Measurements from ENCODE around the gene ZPBP2.
A peak's percentile ranks its signal among the peaks of the same experiment; 100 is the strongest.

The ZPBP2 gene

DNA sequence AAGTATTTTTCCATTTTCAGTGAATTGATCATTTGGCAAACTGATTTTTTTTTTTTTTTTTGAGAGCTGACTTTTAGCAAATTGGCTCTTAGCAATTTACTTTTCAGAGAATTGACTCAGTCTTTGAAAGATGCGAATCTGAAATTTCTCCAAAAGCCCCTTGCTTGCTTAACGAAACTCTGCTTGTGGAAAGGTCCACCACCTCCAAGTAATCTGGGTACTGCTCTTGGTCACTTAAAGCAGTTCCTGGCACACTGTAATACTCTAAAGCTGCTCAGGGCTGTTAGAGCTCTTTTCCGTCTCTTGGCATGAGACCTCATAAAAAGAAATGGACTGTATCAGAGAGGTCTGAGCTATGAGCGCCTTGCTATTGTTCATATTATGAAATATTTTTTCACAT is 47.6 kb downstream of the ZPBP2 start:
- no peak for DNase-seq

DNA sequence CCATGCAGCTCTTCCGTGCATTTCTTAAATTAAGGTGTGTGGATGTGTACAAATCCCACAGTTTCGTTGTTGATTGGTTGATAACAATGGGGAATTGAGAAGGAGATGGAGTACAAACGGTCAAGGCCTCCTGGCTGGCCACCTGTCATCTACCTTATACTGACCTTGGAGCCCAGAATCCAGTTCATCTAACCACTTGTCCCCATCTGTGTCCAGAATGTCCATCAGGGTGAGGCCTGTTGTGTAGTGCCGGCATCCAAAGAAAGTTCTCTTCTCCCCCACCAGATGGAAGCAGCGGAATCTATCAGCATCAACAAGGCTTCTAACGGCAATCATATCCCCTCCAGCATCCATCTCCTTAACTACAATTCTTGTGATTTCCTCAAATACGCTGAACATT is 48.9 kb downstream of the ZPBP2 start:
- DNase-seq: no peak

DNA sequence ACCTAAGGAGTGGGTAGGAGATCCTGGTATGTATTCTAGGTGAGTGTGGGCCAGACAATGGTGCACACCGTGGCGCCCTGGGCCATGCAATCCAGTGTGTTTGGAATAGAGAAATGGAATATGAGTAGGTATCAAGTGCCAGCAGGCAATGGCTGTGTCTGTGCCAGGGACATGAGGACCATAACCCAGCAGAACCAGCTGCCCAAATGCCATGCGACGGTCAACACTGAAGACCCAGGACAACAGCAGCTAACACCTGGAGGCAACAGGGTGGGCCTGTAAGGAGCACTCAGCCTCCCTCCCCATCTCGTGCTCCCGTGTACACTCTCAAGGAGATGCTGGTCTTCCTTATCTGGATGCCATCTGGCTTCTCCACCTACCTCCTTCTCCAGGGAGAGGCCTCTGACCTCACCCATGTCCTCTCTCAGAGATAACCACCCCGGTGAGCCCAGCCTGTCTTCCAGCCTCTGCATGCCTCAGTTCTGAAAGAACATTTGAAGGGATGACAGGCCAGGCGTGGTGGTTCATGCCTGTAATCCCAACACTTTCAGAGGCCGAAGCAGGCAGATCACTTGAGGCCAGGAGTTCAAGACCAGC is 51.2 kb downstream of the ZPBP2 start:
- DNase-seq: no peak

DNA sequence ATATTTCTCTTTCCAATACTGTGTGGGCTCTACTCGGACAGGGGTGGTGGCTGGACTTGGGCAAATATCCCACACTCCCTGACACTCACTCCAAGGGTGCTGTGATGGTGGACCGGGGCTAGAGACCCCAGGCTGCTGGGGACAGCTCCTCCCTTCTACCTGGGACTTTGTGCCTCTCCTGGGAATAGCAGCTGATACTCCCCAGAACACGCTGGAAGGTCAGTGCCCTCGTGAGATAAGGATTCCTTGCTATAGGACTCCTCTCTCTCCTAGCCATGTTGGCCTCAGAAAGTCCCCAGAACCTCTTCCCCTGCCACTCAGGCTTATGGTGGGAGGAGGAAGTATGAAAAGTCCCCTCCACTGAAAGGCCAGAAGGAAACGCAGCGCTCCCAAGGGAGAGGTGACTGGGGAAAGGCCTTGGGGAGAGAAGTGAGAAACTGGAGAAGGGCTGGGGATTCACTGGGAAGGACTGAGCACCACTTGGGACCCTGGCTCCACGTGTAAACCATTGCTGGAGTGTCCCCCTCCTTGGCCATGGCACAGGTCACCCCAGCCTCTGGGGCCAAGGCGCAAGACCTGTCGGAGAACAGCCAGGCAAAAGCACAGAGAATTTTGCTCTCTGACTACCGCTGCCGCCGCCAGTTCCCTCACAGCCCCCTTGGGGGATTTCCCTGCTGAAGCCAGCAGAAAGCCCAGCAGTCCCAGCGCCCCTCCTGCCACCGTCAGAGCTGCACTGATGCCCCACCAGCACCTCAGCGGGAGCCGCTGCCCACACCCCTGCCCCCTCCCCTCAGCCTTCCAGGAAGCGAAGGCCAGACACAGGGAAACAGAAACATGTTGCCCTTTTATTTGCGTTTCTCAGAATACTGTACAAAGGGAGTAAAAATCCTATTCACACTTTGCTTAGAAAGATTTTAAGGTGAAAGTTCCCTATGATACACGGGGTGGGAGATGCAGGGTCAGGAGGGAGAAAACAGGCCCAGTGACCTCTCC is 52.5 kb downstream of the ZPBP2 start:
- peak; percentile 40 to 66 for DNase-seq

DNA sequence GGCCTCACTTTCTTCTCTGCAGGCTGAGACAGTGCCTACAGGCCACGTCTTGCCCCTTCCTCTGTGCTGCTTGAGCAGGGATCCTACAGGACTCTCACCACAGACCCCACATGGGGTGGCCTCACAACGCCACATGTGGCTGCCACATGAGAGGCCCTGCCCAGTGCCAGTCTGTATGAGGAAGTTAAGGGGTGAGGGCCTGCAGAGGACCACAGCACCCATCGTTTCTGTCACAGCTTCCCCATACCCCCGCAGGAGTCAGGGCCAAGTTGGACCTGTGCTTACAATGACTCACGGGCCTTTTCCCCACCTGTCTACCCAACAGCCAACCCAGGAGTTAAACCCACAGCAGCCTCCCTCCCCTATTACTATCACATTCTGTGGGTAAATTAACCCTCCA is 53.3 kb downstream of the ZPBP2 start:
- peak in 1 of 2 donors; percentile 33 for DNase-seq

DNA sequence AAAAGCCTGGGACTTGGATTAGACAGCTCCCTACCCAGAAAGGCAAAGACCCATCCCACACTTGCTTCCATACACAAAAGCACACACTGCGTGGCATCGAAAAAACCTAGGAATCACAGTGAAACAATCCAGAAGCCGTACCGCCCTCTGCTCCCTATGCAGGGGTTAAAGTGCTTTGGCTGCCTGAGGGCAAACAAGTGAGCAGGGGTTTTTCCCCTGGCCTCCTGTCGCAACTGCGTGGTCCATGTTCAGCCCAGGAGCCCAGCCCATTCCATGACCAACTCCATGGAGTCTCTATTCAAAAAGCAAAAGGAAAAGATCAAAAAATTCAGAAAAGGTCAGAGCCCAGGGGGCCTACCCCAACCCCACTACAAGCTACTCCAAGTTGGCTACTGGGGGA is 54.0 kb downstream of the ZPBP2 start:
- DNase-seq: no peak

DNA sequence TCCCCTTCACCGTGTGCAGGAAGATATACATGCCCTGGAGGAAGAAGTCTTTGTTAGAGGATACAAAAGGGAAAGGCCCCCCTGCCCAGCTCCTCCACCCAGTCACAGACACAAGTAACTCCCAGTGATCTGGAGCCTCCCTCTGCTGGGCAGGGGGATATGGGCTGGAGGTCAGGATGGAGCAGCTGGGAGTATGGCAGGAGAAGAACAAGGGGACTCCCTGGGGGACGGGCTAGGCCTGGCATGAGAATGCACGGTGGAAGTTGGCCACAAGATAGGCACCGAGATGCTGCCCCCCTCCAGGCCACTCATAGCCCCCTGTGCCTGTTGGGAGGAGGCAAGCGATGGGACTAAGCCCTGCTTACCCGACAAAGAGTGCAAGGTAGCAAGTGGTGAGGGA is 55.2 kb downstream of the ZPBP2 start:
- no peak for DNase-seq

DNA sequence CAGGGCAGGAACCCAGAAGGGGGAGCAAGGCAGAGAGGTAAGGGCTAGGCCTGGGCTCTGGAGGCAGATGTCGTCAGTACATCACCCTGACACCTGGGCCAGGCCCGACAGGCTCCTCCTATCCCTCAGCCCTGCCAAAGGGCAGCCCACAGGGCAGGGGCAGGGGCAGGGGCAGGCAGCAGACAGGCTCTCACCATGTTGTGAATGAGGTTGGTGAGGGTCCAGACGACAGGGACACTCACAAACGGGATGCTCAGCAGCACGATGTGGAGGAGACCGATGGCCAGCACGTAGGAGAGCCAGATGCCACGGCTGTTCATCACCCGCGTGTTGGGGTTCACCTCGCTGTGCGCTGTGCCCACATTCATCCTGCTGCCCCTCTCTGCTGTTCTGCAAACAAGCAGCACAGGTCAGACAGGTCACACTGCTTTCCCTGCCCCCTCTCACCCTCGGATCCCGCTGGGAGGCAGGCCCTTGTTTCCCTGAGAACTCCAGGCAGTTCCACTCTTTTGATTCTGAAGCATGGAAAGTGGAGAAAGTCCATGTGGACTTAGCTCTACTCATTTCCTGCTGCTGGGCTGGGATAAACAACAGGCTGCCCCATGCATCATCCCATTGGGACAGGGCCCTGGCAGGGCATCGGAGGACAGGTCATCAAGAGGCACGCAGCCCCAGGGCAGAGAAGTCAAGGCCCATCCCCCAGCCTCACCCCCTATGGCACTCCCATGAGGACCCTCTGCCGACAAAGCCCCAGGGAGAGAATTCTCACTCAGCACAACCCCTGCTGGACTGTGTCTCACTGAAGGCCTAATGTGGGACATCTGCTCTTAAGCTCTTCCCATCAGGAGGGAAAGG is 56.1 kb downstream of the ZPBP2 start:
- DNase-seq: no peak

DNA sequence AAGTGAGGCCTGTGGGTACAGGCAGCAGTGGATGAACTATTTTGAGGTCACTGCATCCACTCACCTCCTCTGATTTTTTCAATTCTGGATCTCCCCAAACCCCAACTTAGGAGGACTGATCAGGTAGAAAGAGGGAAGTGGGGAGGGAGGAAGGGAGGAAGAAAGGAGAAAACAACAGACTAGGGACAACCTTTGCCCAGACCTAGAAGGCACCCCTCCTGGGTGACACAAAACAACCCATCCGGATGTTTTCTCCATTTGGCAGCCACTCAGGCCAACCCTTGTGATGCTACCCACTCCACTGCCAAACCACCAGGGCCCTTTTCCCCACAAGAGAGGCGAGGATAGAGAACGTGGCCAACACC is 56.7 kb downstream of the ZPBP2 start:
- DNase-seq: no peak

DNA sequence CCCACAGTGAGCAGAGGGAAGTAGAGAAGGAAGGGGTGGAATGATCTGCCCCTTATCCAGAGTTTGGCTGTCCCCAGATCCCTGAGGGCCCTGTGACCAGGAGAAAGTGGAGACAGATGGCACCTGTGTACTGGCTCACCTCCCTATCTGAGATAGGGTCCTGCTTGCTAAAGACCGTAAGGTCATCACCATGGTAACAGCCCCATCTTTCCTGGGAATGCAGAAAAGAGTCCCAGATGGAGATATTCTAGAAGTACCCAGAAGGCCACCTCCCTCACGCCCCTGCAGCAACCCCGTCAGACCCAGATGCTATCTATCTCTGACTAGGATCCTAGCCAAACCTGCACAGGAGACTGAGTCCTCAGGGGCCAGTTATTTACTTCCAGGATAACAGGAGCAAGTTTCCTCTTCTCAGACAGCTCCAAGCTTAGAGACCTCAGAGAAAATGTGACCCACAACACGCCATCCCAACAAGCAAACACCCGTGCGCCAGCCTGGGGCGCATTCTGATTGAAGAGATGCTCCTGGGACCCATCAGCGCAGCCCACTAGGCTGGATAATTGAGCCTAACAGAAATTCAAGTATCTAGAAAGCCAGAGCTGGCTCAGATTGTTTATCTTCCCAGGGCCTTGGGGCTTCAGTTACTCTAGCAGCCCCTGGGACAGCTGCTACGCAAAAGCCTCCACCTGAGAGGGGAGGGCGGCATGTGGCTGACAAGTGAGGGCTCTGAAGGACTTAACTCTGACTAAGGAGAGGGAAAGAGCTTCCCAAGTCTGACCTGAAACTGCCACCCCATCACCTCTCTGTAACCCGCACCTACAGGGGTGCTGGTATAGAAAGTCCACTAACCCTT is 57.5 kb downstream of the ZPBP2 start:
- no peak for DNase-seq

DNA sequence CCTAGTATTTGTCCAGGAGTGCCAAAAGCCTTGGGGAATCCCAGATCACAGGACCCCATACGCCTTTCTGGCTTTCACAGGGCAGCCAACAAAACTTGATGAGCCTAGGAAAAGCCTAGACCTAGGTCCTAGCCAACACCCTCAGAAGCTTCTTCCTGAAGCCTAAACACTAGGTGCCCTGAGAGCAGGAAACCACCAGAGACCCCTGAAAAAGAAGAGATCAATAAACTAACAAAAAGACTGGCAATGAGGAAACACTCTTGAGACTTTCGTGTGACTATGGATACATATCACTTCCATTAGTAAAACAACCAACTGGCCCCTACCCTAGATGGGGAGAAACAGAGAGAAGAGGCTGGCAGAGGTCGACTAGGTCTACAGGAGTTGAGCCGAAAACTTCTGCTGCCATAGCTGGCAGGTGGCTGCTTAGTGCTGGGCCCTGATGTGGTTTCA is 58.2 kb downstream of the ZPBP2 start:
- no peak for DNase-seq

DNA sequence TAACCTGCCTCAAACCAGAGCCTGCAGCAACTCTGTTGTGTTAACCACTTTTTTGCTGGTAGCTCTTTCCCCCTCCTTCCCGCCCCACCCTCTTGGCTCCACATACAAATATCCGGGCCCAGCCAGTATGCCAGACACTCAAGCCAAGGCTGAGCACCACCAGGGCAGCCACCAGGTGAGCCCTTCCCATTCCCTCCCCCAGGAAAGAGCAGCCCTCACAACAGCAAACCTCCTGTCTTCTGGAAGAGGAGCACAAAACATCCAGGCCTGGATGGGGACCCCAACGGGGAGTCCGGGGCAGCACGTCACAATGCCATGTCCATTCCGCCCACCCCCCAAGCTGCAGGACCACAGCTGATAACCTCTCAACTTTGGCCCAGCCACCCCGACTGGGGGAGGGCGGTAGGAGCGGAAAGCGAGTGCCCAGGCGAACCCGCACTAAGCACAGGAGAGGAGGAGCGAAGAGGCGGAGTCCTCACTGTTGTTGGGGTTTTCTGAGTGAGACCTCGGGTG is 58.6 kb downstream of the ZPBP2 start:
- peak; percentile 35 to 49 for DNase-seq

Data from activated CD4-positive, alpha-beta T cell treated with anti-CD3 and anti-CD28 coated beads for 4 hours (primary cell).